GM18507 (cell line): ENCODE results near the gene KCNC3.
A peak's percentile ranks its signal among the peaks of the same experiment; 100 is the strongest.

Experiments used
- DNase-seq: peaks from one replicate; pipeline ENCODE4 v3.0.0; 2011; ENCODE audit warnings: low read depth; ENCODE audit not compliant: insufficient read length; ENCODE audit errors: extremely low spot score
- FAIRE-seq: peaks from 2 replicates; lab custom pipeline; 2011; peaks lifted over from hg19 to GRCh38; lab: Jason Lieb, UNC

Gene KCNC3

GRCh38 chr19:50329146-50329925 lies at the start of gene KCNC3:
TSS of gene KCNC3 (minus strand) at chr19:50329377. CDS start at chr19:50329082, 295 bp downstream.
- DNase-seq (peak; percentile 95), FAIRE-seq (peak; percentile 99)

DNA sequence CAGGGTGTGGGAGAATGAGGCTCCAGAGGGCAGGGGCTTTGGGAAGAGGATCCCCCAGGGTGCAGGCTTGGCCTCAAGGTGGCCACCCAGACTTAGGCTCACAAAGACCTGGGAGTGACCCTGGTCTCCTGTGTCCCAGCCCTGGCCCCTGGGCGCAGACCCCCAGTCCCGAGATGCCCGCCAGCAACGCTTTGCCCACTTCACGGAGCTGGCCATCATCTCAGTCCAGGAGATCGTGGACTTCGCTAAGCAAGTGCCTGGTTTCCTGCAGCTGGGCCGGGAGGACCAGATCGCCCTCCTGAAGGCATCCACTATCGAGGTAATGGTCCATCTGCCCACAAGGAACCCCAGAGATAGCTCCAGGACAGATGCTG lies 49.7 kb upstream of the KCNC3 start:
- DNase-seq (no peak), FAIRE-seq (no peak)

- DNase-seq (no peak), FAIRE-seq (no peak)
These were observed 49.1 kb upstream of the KCNC3 start for GRCh38 chr19:50378169-50378862.

DNA sequence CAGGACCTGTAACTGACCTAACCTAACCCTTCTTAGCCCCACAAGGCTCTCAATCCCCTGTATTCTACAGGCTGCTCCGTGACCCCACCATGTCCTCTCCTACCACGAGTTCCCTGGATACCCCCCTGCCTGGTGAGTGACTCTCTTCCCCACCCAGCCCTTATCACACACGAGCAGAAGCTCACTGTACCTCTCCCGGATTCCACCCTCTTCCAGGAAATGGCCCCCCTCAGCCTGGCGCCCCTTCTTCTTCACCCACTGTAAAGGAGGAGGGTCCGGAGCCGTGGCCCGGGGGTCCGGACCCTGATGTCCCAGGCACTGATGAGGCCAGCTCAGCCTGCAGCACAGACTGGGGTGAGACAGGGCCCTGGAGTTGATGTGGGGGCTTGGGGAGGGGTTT lies 48.3 kb upstream of the KCNC3 start:
- no peak for DNase-seq
- no peak for FAIRE-seq

DNA sequence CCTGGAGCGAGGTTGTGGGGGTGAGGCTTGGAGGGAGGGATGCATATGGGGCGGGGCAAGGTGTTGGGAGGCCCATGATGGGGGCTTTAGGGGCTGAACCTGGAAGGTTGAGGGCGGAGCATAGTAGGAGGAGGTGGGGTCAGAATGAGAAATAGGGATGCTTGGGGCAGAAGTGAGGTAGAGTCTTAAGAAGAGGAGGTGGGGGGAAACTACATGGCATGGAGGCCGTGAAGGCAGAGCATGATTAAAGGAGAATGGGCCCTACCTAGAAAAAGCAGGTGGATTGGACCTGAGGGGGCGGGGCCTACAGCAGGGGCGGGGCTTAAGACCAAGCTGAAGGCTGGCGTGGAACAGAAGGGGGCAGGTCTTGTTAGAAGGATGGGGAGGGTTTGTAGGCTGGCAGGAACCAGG lies 47.9 kb upstream of the KCNC3 start:
- FAIRE-seq (no peak), DNase-seq (no peak)

DNA sequence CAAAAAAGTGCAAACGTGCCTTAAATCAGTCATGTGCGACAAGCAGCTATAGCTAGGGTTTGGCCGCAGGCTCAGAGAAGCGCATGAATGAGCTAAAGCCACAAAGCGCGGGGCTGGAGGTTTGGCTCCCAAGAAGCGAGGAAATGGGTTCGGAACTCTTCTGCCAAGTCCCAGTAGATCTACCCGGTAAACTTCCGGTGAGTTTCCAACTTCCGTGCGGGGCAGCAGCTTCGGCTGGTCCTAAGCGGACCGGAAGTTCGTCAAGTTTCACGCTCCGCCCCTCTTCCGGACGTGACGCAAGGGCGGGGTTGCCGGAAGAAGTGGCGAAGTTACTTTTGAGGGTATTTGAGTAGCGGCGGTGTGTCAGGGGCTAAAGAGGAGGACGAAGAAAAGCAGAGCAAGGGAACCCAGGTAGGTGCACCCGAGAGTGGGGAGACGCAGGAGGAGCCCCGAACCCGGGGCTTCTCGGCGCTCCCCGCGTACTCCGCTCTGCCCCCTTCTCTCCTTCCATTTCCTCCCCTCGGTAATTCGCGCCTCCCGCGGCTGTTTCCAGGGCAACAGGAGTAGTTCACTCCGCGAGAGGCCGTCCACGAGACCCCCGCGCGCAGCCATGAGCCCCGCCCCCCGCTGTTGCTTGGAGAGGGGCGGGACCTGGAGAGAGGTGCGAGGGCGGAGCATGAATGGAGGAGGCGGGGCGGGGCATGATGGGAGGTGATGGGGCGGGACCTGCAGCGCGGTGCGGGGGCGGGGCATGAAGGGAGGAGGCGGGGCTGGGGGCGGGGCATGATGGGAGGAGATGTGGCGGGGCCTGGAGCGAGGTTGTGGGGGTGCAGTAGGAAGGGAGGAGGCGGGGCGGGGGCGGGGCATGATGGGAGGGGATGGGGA lies 47.2 kb upstream of the KCNC3 start, which contains the start of gene NR1H2:
Gene NR1H2, plus strand, starts transcription at position 292 of the 885 bp plus-strand sequence. CDS start 1,149 bp downstream, outside the sequence.
- FAIRE-seq (peak; percentile 96), DNase-seq (peak; percentile 73)

- FAIRE-seq (peak; percentile 48), DNase-seq (no peak)
These were observed 42.8 kb upstream of the KCNC3 start for GRCh38 chr19:50371914-50372475.

- DNase-seq: no peak
- FAIRE-seq: peak; percentile 91
These were observed 39.7 kb upstream of the KCNC3 start for GRCh38 chr19:50368649-50369570.

DNA sequence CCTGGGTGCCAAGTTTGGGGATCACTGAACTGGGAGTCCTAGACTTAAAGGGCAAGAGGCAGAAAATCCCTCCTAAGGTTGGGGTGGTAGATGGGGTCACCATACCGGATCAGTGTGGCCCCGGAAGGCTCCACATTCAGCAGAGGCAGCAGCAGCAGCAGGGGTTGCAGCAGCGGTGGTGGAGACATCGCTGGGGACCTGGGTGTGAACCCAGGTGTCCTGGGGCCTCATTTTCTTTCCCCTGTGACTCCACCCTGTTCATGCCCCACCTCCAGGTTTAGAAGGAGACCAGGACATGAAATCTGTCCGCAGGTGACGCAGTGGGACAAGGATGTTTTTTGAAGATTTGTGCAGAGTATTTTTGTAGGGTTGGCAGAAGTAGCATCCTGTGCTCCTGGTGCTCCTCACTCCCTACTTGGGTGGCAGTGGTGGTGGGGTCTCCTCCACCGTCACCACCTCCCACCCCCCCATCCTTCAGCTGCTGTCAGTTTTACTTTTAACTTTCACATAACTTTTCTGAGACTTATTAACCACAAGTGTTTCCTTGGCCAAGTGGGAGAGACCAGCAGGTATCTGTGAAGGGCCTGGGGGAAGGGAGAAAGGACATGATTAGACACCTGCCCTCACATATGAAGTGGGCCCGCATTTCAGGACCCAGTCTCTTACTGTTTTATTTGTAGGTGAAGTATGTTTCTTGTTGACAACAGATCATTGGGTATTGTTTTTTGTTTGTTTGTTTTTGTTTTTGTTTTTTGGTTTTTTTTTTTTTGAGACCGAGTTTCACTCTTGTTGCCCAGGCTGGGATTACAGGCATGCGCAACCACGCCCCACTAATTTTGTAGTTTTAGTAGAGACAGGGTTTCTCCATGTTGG lies 36.5 kb upstream of the KCNC3 start, which contains the start of gene NAPSA:
Gene NAPSA, minus strand, starts transcription at position 206 of the 873 bp plus-strand sequence. Its CDS starts 18 bp downstream, at position 188.
- DNase-seq (no peak), FAIRE-seq (peak; percentile 88)

- FAIRE-seq: peak; percentile 9
- no peak for DNase-seq
These were observed 33.7 kb upstream of the KCNC3 start for GRCh38 chr19:50362656-50363424.

- no peak for FAIRE-seq
These were observed 32.8 kb upstream of the KCNC3 start for GRCh38 chr19:50362030-50362412.

DNA sequence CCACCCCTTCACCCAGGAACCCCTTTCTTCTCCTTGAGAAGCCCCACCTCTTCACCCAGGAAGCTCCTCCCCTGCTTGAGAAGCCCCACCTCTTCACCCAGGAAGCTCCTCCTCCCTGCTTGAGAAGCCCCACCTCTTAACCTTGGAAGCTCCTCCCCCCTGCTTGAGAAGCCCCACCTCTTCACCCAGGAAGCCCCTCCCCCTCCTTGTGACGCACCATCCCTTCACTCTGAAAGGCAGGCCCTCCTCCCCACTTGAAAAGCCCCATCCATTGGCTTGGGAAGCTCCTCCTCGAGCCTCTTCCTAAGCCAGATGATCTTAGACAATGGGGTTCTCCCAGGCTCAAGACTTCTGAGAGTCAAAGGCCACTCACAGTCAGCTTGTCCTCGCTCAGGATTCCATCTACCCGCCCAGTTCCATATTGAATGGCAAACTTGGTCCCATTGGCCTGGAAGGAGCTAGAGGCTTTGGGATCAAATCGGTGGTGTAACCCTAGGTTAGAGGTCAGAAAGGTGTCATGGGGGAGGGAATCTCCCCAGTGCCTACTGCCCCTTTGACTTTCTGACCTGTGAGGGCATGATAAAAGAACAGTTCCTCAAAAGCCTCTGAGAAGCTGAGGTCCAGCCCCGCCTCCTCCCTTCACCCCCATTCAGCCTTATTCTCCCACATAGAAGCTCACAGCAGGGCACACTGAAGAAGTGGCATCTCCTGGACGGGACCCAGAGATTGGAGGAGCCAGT lies 32.3 kb upstream of the KCNC3 start:
- no peak for DNase-seq

More at GRCh38 chr19:50362030-50362412, 32.8 kb upstream of the KCNC3 start:
- no peak for DNase-seq

GRCh38 chr19:50359328-50359818 lies 30.2 kb upstream of the KCNC3 start:
- FAIRE-seq (no peak), DNase-seq (no peak)

More for the DNA sequence above, 32.3 kb upstream of the KCNC3 start:
- peak; percentile 51 for FAIRE-seq

DNA sequence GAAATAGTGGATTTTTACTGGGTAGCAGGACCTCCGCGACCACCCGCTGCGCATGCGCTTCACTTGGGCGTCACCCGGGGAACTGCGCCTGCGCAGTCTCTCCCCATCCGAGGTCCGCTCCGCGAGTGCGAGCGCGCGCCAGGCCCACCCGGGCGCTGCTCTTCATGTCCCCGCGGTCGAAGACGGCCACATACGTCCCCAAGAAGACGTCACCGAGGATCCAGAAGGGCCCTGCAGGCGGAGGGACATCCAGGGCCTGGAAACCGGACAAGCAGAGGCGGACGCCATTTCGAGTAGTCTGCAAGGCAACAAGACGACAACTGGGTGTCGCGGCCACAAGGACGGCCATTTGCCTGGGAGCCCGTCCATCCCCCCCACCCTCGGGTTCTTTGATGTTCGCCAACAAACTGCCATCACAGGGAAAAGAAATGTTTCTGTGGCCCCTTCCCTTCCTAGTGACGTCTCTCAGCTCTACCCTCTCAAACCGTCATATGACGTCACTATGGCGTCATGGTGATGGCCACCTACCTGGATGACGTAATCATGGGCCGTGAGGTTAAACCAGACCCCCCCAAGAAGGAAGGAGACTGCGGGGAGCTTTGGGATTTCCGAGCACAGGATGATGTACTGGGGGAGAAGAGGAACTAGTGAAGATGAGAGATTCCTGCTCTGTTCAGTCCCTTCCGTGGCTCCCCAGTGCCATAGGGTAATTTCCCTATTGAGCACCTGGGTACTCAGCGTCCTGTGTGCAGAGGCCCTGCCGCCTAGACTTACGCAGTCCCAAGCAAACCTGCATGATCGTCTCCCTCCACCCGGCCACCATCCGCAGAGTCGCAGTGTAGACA lies 29.5 kb upstream of the KCNC3 start:
- FAIRE-seq: peak; percentile 74
- no peak for DNase-seq
